ENCODE results near the gene TOMM40L. TPM values are rescaled to one million over a fixed set of nuclear protein-coding genes. Genes with fewer than 3 reads are reported as not detected.
"Not testable (repeated sequence)": the region's sequence is repeated elsewhere in the genome, so short reads cannot be mapped to it uniquely, and the experiment has no call there.

TOMM40L gene
- total RNA-seq, 1 experiment from 2014 or later, result 8.4 TPM

DNA sequence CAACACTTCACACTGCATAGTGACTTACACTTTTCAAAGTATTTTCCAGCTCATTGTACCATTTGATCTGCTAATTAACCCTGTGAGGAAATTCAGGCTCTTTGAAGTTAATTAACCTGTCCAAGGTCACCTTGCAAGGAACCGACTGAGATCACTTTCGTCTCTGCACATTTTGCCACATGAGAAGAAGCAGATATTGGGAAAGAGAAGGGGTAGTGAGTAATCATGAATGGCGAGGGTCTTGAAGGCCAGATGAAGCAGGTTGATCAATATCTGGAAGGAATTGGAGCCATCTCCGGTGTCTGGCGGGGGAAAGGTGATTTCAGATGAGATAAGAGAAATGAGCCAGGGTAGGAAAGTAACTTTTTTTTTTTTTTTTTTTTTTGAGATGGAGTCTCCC is 5.9 kb upstream of the TOMM40L start:
- no peak for DNase-seq (ENCODE audit: low read depth in 1 of 2, low spot score in 2 of 2)
- no peak overlapping the region for H3K4me3 ChIP-seq
- no peaks in the 10 kb centered on the region for H3K36me3 ChIP-seq
- H3K9me3 ChIP-seq (replicated peaks), result no peaks in the 10 kb centered on the region
- no peaks in the 10 kb centered on the region for H3K4me1 ChIP-seq (replicated peaks)
- H3K27ac ChIP-seq, result no peak overlapping the region
- H3K27me3 ChIP-seq (replicated peaks), result no peaks in the 10 kb centered on the region

DNA sequence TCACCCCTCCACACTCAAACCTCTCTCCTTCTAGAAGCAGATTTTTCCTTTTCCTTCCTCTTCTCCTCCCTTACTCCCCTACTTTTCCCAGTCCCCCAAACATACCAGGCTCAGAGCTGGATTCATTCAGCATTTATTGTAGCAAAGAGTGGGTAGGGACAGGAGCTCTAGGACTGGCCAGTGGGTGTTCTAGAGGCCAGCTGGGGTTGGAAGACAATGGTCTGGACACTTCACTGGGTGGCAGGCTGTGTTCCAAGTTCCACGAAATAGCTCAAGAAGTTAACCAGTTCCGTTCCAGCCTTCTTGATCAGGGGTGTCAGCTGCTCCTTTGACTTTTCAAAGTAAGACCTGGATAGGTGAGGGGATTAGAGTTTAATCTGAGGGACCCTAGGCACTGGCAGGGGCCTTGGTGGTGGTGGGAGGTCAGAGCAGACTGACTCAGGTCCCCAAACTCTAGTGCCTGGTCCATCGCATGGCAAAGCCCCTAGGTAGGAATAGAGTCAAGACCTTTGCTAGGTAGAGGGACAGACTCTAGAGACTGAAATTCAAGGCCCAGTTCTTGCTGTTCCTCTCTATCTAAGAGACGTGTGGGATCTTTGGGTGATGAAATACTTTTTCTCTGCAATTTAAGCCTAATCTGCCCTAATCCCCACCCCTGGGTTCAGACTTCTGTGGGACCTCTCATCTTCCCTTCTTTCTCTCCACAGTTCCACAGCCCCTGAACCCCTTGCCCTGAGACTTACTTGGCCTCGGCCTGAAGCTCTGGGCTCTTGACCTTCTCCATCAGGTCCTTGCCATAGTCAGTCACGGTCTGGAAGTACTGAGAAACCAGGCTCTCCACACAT is 3.5 kb upstream of the TOMM40L start:
- Histone ChIP-seq H3K4me1 (replicated peaks) (peaks cover 13% of the 10 kb centered on the region), H3K9me3 (replicated peaks) (no peaks in the 10 kb centered on the region), H3K36me3 (no peaks in the 10 kb centered on the region; the same call in 1 of the 2 replicates), H3K27me3 (replicated peaks) (no peaks in the 10 kb centered on the region), H3K27ac (no peak overlapping the region), H3K4me3 (no peak overlapping the region)
- no peak for DNase-seq (ENCODE audit: low read depth in 1 of 2, low spot score in 2 of 2)

DNA sequence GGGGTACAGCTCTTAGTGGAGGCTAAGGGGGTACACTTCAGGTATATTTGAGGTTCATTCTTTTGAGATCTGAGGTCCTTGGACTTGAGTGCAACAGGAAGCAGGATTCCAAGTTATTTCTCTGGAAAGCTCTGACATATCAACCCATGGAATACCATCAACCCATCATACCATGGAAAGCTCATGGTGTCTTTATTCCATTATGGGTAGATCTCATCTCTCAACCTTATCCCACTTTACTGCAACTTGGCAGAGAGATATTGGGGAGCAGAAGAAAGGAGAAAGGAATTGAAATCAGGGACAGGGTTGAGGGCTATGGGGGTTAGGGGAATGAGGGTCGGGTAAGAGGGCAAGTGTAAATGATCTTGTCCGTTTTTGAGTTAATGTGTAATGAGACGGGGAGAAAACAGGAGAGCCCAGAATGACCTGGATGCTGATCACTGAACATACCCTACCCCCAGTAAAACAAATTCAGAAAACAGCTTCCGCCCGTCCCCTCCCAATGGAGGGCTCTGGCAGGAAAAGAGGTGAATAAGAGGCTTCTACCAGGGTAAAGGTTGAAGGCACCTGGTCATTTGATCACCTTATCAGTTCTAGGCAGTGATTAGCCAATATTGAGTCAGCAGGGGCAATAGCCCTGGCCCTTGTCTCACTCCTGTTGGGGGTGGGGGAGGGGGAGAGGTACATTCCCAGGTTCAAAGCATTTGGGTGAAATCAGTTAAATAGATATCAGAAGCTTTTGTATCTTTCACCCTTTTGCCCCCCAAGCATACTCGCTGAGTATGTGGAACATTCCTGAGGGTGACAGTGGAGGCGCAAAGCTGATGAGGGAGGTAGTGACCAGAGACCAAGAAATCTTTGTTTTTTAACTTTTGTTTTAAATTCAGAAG is 1.8 kb upstream of the TOMM40L start:
- H3K27ac ChIP-seq, result no peak overlapping the region
- H3K36me3 ChIP-seq, result peaks cover 15% of the 10 kb centered on the region
- H3K4me1 ChIP-seq (replicated peaks), result peaks cover 16% of the 10 kb centered on the region
- no peak for DNase-seq (ENCODE audit: low read depth in 1 of 2, low spot score in 2 of 2)
- no peak overlapping the region for H3K4me3 ChIP-seq
- no peaks in the 10 kb centered on the region for H3K27me3 ChIP-seq (replicated peaks)
- no peaks in the 10 kb centered on the region for H3K9me3 ChIP-seq (replicated peaks)

DNA sequence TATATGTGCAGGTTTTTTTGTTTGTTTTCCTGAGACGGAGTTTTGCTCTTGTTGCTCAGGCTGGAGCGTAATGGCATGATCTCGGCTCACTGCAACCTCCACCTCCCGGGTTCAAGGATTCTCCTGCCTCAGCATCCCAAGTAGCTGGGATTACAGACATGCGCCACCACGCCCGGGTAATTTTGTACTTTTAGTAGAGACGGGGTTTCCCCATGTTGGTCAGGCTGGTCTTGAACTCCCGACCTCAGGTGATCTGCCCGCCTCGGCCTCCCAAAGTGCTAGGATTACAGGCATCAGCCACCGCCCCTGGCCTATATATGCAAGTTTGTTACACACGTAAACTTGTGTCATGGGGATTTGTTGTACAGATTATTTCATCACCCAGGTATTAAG is 1.2 kb upstream of the TOMM40L start:
- not testable (repeated sequence) for H3K9me3 ChIP-seq (replicated peaks); H3K4me3 ChIP-seq; H3K27me3 ChIP-seq (replicated peaks); H3K27ac ChIP-seq; DNase-seq (ENCODE audit: low read depth in 1 of 2, low spot score in 2 of 2)
- Histone ChIP-seq H3K36me3 (peaks cover 21% of the 10 kb centered on the region), H3K4me1 (replicated peaks) (peaks cover 16% of the 10 kb centered on the region)

DNA sequence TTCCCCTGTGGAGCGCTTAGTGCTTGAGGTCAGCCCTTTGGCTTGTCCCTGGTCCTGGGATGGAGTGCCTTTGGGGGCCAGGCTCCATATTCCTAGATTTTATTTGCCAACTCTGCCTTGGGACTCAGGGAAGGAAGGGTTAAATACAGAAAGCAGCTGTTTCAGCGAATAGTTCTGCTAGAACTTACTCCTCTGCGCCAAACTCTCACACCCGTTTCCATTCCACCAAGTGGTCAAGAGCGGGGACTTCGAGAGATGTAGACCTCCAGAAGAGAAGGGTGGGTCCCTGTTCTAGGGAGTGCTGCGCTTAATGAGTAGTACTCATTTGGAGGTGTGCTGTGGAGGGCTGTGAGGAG is 704 bp upstream of the TOMM40L start:
- Histone ChIP-seq H3K36me3 (peaks cover 24% of the 10 kb centered on the region), H3K4me3 (no peak overlapping the region), H3K9me3 (replicated peaks) (no peaks in the 10 kb centered on the region), H3K27me3 (replicated peaks) (no peaks in the 10 kb centered on the region), H3K4me1 (replicated peaks) (peaks cover 16% of the 10 kb centered on the region), H3K27ac (no peak overlapping the region)
- DNase-seq (ENCODE audit: low read depth in 1 of 2, low spot score in 2 of 2), result no peak

DNA sequence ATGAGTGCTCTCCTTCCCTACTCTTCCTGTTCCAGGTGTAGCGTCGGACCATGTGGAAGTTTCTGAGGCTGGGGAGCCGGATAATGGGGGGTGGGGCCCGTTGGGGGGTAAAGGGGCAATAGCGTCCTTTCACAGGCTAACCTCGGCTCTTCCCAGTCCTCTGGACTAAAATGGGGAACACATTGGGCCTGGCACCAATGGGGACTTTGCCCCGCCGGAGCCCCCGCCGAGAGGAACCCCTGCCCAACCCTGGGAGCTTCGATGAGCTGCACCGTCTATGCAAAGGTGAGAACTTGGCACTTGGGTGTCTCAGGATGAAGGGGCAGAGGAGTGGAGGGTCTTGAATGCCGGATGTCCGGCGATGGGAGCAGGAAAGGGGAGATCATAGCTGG is 456 bp downstream of the TOMM40L start:
- Histone ChIP-seq H3K27me3 (replicated peaks) (no peaks in the 10 kb centered on the region), H3K9me3 (replicated peaks) (no peaks in the 10 kb centered on the region), H3K36me3 (peaks cover 25% of the 10 kb centered on the region), H3K4me1 (replicated peaks) (peaks cover 16% of the 10 kb centered on the region), H3K4me3 (peak overlapping the region; percentile 55), H3K27ac (peak overlapping the region; percentile 48; the same call in 1 of the 2 replicates)
- no peak for DNase-seq (ENCODE audit: low read depth in 1 of 2, low spot score in 2 of 2)

DNA sequence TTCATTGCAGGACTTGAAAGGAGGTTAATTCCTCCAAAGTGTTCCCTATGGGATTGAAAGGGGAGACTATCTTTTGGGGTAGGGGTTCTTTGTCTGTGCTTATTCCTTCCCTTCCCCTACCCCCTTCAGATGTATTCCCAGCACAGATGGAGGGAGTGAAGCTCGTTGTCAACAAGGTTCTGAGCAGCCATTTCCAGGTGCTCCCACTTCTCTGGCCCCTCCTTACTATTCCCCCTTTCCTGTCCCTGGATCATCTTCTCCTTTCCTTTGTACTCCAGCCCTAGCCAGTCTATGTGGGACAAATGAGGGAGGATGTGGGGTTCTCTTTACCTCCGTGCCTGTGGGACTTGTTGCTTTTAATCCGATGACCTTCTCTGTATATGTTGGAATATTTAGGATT is 899 bp downstream of the TOMM40L start:
- no peak overlapping the region for H3K27ac ChIP-seq
- peaks cover 16% of the 10 kb centered on the region for H3K4me1 ChIP-seq (replicated peaks)
- no peak for DNase-seq (ENCODE audit: low read depth in 1 of 2, low spot score in 2 of 2)
- no peaks in the 10 kb centered on the region for H3K9me3 ChIP-seq (replicated peaks)
- no peaks in the 10 kb centered on the region for H3K27me3 ChIP-seq (replicated peaks)
- H3K36me3 ChIP-seq, result peaks cover 25% of the 10 kb centered on the region
- peak overlapping the region; percentile 55 for H3K4me3 ChIP-seq

DNA sequence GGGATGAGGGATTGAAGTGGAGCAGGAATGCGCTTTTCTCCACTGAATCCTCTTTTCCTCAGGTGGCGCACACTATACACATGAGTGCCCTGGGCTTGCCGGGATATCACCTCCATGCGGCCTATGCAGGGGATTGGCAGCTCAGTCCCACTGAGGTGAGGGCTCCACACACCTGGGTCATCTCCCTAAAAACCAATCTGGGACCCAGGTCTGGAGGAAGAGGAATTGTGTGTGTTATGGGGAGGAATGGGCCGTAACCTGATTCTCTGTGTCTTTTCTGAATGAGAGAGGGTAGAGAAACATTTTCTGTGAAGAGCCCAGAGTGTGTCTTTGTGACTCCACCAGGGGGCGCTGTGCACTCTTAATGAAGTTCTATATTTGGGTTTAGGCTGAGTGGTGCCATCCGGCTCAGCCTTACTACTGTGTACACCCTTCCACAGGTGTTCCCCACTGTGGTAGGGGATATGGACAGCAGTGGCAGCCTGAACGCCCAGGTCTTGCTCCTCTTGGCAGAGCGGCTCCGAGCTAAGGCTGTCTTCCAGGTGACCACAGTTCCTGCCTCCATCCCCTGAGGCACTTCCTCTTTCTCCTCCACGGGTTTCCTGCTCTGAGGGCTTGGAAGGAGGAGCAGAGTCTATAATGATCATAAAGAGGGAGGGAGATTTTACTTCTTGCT is 1.5 kb downstream of the TOMM40L start:
- Histone ChIP-seq H3K9me3 (replicated peaks) (no peaks in the 10 kb centered on the region), H3K27ac (no peak overlapping the region), H3K4me1 (replicated peaks) (peaks cover 16% of the 10 kb centered on the region), H3K36me3 (peaks cover 25% of the 10 kb centered on the region), H3K27me3 (replicated peaks) (no peaks in the 10 kb centered on the region), H3K4me3 (no peak overlapping the region)
- DNase-seq (ENCODE audit: low read depth in 1 of 2, low spot score in 2 of 2), result peak; percentile 62 to 79

DNA sequence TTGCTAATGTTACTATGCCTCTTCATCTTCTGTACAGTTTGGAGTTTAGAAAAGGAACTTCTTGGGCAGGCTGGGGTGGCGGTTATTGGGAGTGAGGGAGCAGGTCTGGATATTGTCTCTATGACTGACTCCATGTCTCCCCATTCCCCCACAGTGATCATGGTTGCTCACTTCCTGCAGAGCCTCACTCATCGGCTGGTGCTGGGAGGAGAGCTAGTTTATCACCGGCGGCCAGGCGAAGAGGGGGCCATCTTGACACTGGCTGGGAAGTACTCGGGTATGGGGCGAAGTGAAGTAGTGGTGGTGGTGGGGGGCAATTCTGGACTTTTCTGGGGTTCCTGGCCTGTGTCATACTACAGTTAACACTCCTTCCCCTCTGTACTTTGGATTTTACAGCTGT is 2.2 kb downstream of the TOMM40L start:
- H3K4me3 ChIP-seq, result no peak overlapping the region

DNA sequence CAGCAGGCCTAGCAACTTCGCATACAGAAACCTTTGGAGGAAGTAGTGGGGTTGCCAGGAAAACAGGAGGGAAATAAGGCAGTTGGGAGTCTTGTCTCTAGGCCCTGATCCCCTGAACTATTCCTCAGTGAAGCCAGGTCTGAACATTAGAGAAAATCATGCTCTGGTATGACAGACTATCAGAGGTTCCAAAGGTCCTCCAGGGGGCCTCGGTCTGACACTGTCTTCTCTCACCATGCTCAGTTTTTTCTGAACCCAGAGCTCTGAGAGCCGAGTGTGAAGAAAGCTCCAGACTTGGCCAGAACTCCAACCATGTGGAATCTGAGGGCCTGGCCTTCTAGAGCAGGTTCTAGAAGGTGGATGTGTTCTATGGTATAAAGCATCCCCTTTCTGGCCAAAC is 4.0 kb downstream of the TOMM40L start:
- H3K27ac ChIP-seq, result no peak overlapping the region
- H3K9me3 ChIP-seq (replicated peaks), result no peaks in the 10 kb centered on the region
- no peak overlapping the region for H3K4me3 ChIP-seq
- peaks cover 16% of the 10 kb centered on the region for H3K4me1 ChIP-seq (replicated peaks)
- H3K27me3 ChIP-seq (replicated peaks), result no peaks in the 10 kb centered on the region
- H3K36me3 ChIP-seq, result peaks cover 25% of the 10 kb centered on the region
- DNase-seq (ENCODE audit: low read depth in 1 of 2, low spot score in 2 of 2), result no peak

More for the DNA sequence above, 2.2 kb downstream of the TOMM40L start:
- no peak overlapping the region for H3K27ac ChIP-seq
- no peak for DNase-seq (ENCODE audit: low read depth in 1 of 2, low spot score in 2 of 2)
- peaks cover 16% of the 10 kb centered on the region for H3K4me1 ChIP-seq (replicated peaks)
- no peaks in the 10 kb centered on the region for H3K9me3 ChIP-seq (replicated peaks)
- peaks cover 25% of the 10 kb centered on the region for H3K36me3 ChIP-seq
- H3K27me3 ChIP-seq (replicated peaks), result no peaks in the 10 kb centered on the region

DNA sequence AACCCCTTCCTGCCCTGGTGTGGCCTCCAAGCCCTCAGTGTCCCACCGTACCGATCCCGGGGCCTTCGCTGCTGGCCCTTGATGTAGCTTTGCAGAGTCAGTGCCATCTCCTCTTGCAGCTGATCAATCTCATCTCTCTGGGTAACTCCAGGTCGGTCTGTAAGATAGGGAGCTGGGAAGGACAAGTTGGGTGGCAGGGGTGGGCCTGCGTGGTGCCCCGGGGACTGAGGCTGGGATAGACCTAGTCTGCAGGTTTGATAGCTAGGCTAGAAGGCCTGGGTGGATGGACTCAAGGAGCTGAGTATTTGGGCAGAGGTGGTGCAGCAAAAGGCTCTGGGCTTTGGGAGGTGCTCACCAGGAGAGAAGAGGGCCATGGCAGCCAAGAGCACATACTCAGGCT is 4.9 kb downstream of the TOMM40L start:
- Histone ChIP-seq H3K36me3 (peaks cover 25% of the 10 kb centered on the region), H3K27me3 (replicated peaks) (no peaks in the 10 kb centered on the region), H3K27ac (no peak overlapping the region), H3K4me3 (no peak overlapping the region), H3K9me3 (replicated peaks) (no peaks in the 10 kb centered on the region), H3K4me1 (replicated peaks) (peaks cover 13% of the 10 kb centered on the region)
- DNase-seq (ENCODE audit: low read depth in 1 of 2, low spot score in 2 of 2), result no peak

DNA sequence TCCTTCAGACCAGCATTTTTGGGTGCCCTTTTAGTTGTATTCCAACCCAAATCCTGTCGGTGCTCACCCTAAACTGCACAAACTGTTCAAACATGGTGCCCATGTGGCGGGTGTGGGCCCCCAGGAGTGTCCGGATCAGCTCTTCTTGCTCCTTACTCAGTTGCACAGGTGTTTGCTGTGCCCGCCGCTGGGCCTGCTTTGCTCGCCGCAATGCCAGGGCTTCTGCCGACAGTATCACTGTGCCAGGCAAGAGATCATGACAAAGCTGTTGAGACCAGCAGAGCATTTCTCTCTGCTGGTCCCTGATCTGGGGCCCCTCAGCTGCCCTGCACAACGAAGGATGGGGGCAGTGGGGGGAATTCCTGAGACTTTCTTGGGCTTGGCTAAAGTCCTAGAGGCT is 7.2 kb downstream of the TOMM40L start:
- no peak overlapping the region for H3K4me3 ChIP-seq
- H3K36me3 ChIP-seq, result peaks cover 19% of the 10 kb centered on the region
- no peak overlapping the region for H3K27ac ChIP-seq
- no peaks in the 10 kb centered on the region for H3K9me3 ChIP-seq (replicated peaks)
- H3K4me1 ChIP-seq (replicated peaks), result no peaks in the 10 kb centered on the region
- no peak for DNase-seq (ENCODE audit: low read depth in 1 of 2, low spot score in 2 of 2)
- H3K27me3 ChIP-seq (replicated peaks), result no peaks in the 10 kb centered on the region

DNA sequence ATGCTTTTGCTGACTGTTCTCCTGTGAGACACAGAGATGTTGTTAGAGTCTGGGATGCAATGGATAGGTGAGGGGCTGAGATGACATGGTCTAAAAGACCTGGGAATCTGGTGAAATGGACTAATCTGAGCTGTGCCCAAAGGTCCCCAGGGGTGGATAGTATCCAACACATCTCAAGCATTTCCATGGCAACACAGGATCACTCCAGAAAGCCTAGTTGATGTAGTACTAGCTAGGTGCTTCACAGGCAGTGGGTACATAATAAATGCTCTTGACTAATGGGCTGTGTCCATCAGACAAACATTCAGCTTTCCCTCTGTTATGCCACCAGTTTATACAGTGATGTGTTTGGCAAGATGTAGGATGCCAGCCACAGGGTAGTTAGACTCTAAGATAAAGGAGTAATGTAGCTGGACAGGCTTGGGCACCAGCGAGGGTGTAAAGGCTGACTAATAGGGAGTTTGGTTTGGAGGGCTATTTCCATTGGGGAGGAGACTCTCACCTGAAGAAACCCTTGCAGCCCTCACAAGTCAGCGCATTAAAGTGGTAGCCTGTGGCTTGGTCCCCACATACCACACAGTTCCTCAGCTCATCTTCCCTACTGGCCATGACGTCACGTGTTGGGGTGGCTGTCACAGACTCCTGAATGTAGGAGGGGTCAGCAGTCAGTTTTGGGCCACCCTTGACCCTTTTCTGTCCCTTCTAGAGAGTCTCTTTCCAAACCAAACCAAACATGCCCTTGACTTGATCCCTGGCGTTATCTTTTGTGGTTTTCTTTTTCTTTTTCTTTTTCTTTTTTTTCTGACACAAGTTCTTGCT is 10.3 kb downstream of the TOMM40L start:
- no peak for DNase-seq (ENCODE audit: low read depth in 1 of 2, low spot score in 2 of 2)
- H3K27me3 ChIP-seq (replicated peaks), result peaks cover 8% of the 10 kb centered on the region; the same call in 1 of the 2 replicates
- no peaks in the 10 kb centered on the region for H3K36me3 ChIP-seq
- H3K9me3 ChIP-seq (replicated peaks), result no peaks in the 10 kb centered on the region
- no peak overlapping the region for H3K27ac ChIP-seq
- no peaks in the 10 kb centered on the region for H3K4me1 ChIP-seq (replicated peaks)
- no peak overlapping the region for H3K4me3 ChIP-seq

Data from SJSA1 (cell line).